Measurements from ENCODE around the gene GALNT10. TPM values are rescaled to one million over a fixed set of nuclear protein-coding genes. Genes with fewer than 3 reads are reported as not detected.

GALNT10 gene
- total RNA-seq, 1 donor from 2014 or later = 52.3 TPM

GRCh38 chr5:154444556-154445421 is 254.3 kb downstream of the GALNT10 start:
- H3K36me3 ChIP-seq = peaks cover 0 to 15% of the 10 kb centered on the region in 2 donors
- H3K27me3 ChIP-seq = no peaks in the 10 kb centered on the region
- no peak for TF ChIP-seq CTCF (IDR thresholded peaks at IDR 0.05)
- no peaks in the 10 kb centered on the region for H3K9me3 ChIP-seq
- peak in 1 of 2 donors; percentile 65 for DNase-seq (ENCODE audit: low spot score in 2 of 2)
- H3K4me3 ChIP-seq = peak overlapping the region; percentile 97 to 99
- peak overlapping the region; percentile 79 to 92 for H3K27ac ChIP-seq
- intact Hi-C loops (cut with DNase I) = loop anchor here (1.0 to 10.0 kb wide), 4 partner anchors 76 to 410 kb away; partner anchors contain the start of genes CNOT8, FAXDC2 and LARP1
- peaks cover 4 to 24% of the 10 kb centered on the region in 2 donors for H3K4me1 ChIP-seq

- peak within 1 kb of the TSS; percentile 86 to 92 for H3K27ac ChIP-seq
- TF ChIP-seq CTCF (IDR thresholded peaks at IDR 0.05) = no peak
- intact Hi-C loops (cut with DNase I) = loop anchor here (1.0 to 10.0 kb wide), 4 partner anchors 77 to 409 kb away; partner anchors contain the start of genes CNOT8, FAXDC2 and LARP1
- peaks cover 4 to 24% of the 10 kb centered on the region in 2 donors for H3K4me1 ChIP-seq
- peak; percentile 96 to 99 for DNase-seq (ENCODE audit: low spot score in 2 of 2)
- H3K36me3 ChIP-seq = peaks cover 0 to 14% of the 10 kb centered on the region in 2 donors
- peak within 1 kb of the TSS; percentile 97 to 99 for H3K4me3 ChIP-seq
- H3K9me3 ChIP-seq = no peaks in the 10 kb centered on the region
- H3K27me3 ChIP-seq = no peaks in the 10 kb centered on the region
These were observed 255.1 kb downstream of the GALNT10 start, which contains the start of gene SAP30L for GRCh38 chr5:154445422-154446194. TSS of gene SAP30L (plus strand) at chr5:154445997. CDS start at chr5:154446605, 608 bp downstream.

GRCh38 chr5:154446195-154447088 is 255.9 kb downstream of the GALNT10 start:
- intact Hi-C loops (cut with DNase I) = loop anchor here (5.0 to 10.0 kb wide), 3 partner anchors 259 to 408 kb away; partner anchors contain the start of genes CNOT8, FAXDC2 and LARP1
- Histone ChIP-seq H3K27ac (peak overlapping the region; percentile 86 to 92), H3K4me1 (peaks cover 4 to 24% of the 10 kb centered on the region in 2 donors)

GRCh38 chr5:154447089-154447725 is 256.7 kb downstream of the GALNT10 start:
- intact Hi-C loops (cut with DNase I) = loop anchor here (5.0 to 10.0 kb wide), 3 partner anchors 260 to 408 kb away; partner anchors contain the start of genes CNOT8, FAXDC2 and LARP1
- no peak for DNase-seq (ENCODE audit: low spot score in 2 of 2)
- Histone ChIP-seq H3K4me1 (peaks cover 4 to 24% of the 10 kb centered on the region in 2 donors), H3K9me3 (no peaks in the 10 kb centered on the region), H3K27ac (peak overlapping the region; percentile 86 to 92), H3K36me3 (peaks cover 12 to 18% of the 10 kb centered on the region in 2 donors), H3K27me3 (no peaks in the 10 kb centered on the region), H3K4me3 (peak overlapping the region; percentile 97 to 99)
- no peak for TF ChIP-seq CTCF (IDR thresholded peaks at IDR 0.05)

More at GRCh38 chr5:154446195-154447088, 255.9 kb downstream of the GALNT10 start:
- H3K9me3 ChIP-seq = no peaks in the 10 kb centered on the region
- peak in 1 of 2 donors; percentile 83 for DNase-seq (ENCODE audit: low spot score in 2 of 2)
- H3K4me3 ChIP-seq = peak overlapping the region; percentile 97 to 99
- TF ChIP-seq CTCF (IDR thresholded peaks at IDR 0.05) = no peak
- H3K36me3 ChIP-seq = peaks cover 6 to 16% of the 10 kb centered on the region in 2 donors
- no peaks in the 10 kb centered on the region for H3K27me3 ChIP-seq
